NCI-H2227 (cell line): Measurements from ENCODE around the gene RNF220.

Experiments
- DNase-seq: peaks from one replicate; lab custom pipeline; 2025; ENCODE audit not compliant: unreplicated experiment; lab: John Stamatoyannopoulos, UW

The RNF220 gene

GRCh38 chr1:44406737-44407429 lies 1.8 kb downstream of the RNF220 start:
- DNase-seq, result peak; percentile 29

GRCh38 chr1:44407430-44408211 lies 2.6 kb downstream of the RNF220 start:
- peak; percentile 29 for DNase-seq

GRCh38 chr1:44408212-44408582 lies 3.1 kb downstream of the RNF220 start:
- DNase-seq, result no peak

GRCh38 chr1:44408632-44409602 lies 3.9 kb downstream of the RNF220 start:
- peak; percentile 41 for DNase-seq

- DNase-seq, result no peak
Measured at GRCh38 chr1:44409757-44410156, 4.7 kb downstream of the RNF220 start.

- DNase-seq, result no peak
Measured at GRCh38 chr1:44411861-44412260, 6.8 kb downstream of the RNF220 start.

GRCh38 chr1:44412601-44413000 lies 7.5 kb downstream of the RNF220 start:
- no peak for DNase-seq

GRCh38 chr1:44413740-44414139 lies 8.7 kb downstream of the RNF220 start:
- DNase-seq, result no peak

GRCh38 chr1:44415013-44415412 lies 10.0 kb downstream of the RNF220 start:
- DNase-seq, result no peak

- DNase-seq, result no peak
Measured at GRCh38 chr1:44416408-44416807, 11.4 kb downstream of the RNF220 start.

GRCh38 chr1:44417351-44418021 lies 12.4 kb downstream of the RNF220 start:
- DNase-seq, result peak; percentile 82

GRCh38 chr1:44418022-44418673 lies 13.1 kb downstream of the RNF220 start:
- peak; percentile 17 for DNase-seq

- DNase-seq, result no peak
Measured at GRCh38 chr1:44419901-44420300, 14.8 kb downstream of the RNF220 start.

- DNase-seq, result no peak
Measured at GRCh38 chr1:44420535-44420934, 15.5 kb downstream of the RNF220 start.

- no peak for DNase-seq
Measured at GRCh38 chr1:44421446-44421884, 16.4 kb downstream of the RNF220 start.

GRCh38 chr1:44422161-44422560 lies 17.1 kb downstream of the RNF220 start:
- no peak for DNase-seq

- no peak for DNase-seq
Measured at GRCh38 chr1:44423591-44424537, 18.8 kb downstream of the RNF220 start.

GRCh38 chr1:44424747-44425146 lies 19.7 kb downstream of the RNF220 start:
- DNase-seq, result no peak
